A673 (cell line): ENCODE results near the gene CCDC116.

Experiments used
- CTCF ChIP-seq: fragments of 300-800, 200-600 bp; sonication (generic); conservative IDR thresholded peaks from 2 replicates; pipeline ENCODE4 v1.5.1; 2017; ENCODE audit warnings: low read depth, mild to moderate bottlenecking, antibody characterized with exemption, low read length, moderate library complexity, mixed read lengths
- EZH2 ChIP-seq: fragments of 200-600 bp; sonication (generic); IDR thresholded peaks from 2 replicates; pipeline ENCODE4 v1.6.1; 2017; ENCODE audit warnings: borderline replicate concordance, low read depth, mild to moderate bottlenecking, mixed read lengths, antibody characterized with exemption, low read length; ENCODE audit not compliant: poor library complexity, severe bottlenecking

- TF ChIP-seq CTCF (no peak), EZH2 (no peak)
Observed at GRCh38 chr22:21599053-21599893, 33.3 kb upstream of the CCDC116 start.
